Activated CD4-positive, alpha-beta T cell treated with anti-CD3 and anti-CD28 coated beads, Interleukin-2, amount 10 ng/mL, durations not matched to agents 7 days and 5 days (primary cell): ENCODE measurements around the gene RNASE12. TPM values are rescaled to one million over a fixed set of nuclear protein-coding genes. Genes with fewer than 3 reads are reported as not detected.

Source experiments
- CTCF ChIA-PET: fragments of 350-600 bp; sonication (Branson Sonifier 250); formaldehyde crosslinking; loops from one replicate; lab custom pipeline; 2021; ENCODE audit warnings: antibody characterized with exemption; lab: Charles Lee
- POLR2A ChIA-PET: fragments of 350-600 bp; sonication (Branson Sonifier 250); formaldehyde crosslinking; loops from one replicate; lab custom pipeline; 2021; ENCODE audit warnings: antibody characterized with exemption; lab: Charles Lee
- DNase-seq: peaks from one replicate; pipeline ENCODE4 v3.0.0-alpha.2; 2020
- H3K27ac Mint-ChIP-seq: one replicate; pipeline ENCODE4 v1.8.0; 2021; ENCODE audit warnings: mild to moderate bottlenecking, moderate library complexity, mixed read lengths
- H3K27me3 Mint-ChIP-seq: one replicate; pipeline ENCODE4 v1.8.0; 2021; ENCODE audit warnings: mixed read lengths
- H3K36me3 Mint-ChIP-seq: one replicate; pipeline ENCODE4 v1.8.0; 2021; ENCODE audit warnings: low read depth, mixed read lengths
- H3K4me1 Mint-ChIP-seq: one replicate; pipeline ENCODE4 v1.8.0; 2021; ENCODE audit warnings: mixed read lengths
- H3K4me3 Mint-ChIP-seq: one replicate; pipeline ENCODE4 v1.8.0; 2021; ENCODE audit warnings: mild to moderate bottlenecking, moderate library complexity, mixed read lengths
- H3K9me3 Mint-ChIP-seq: one replicate; pipeline ENCODE4 v1.8.0; 2021; ENCODE audit warnings: mixed read lengths
- total RNA-seq, 2 experiments: library from RNA; stranded (reverse); gene quantifications; one replicate each; pipeline ENCODE4 v1.2.3, GENCODE V29; 2021

The RNASE12 gene
- total RNA-seq, 2 experiments from 2014 or later = not detected

DNA sequence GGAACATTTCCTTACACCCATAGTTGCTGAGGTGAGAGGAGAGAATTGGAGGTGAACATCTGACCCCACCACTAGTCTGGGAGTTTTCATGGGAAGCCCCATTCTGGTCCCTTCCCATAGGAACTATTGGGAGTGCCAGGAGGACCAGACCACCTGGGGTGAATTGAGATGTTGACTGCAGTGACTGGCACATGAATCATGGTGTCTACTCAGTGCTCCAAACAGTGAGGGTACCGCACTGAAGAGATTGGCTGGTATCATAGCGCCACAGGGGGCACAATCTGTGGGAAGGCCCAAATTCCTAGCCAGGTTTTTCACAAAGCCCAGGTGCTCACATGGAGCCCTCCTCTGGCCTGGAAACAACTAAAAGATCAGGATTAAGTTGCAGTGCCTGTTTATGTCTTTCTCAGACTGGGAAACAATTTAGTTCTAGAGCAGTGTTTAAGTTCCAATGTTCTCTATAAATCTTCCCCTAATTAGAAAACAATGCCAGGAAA lies 26.6 kb downstream of the RNASE12 start:
- CTCF ChIA-PET = interaction anchor here (0.6 to 1.4 kb wide), 2 partner anchors 8 to 81 kb away, joined by 3 read pairs; no protein-coding TSS in a partner anchor
- H3K27me3 Mint-ChIP-seq = peaks cover 3% of the 10 kb centered on the region

DNA sequence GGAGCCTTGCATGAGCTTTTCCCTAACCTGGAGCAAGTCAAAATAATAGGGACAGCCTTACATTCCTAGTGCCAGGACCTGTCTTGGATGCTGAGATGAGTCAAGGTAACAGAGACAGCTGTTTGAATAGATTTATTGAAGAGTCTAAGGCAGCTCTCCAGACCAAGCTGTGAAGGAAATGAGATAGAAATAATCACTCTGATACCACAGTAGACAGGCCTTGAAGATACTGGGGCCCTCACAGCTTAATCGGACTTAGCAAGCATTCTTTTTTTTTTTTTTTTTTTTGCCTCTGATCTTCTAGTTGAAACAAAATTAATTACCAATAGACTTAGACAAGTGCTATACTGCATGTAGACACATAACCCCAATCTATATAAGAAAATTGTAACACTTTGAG lies 27.2 kb downstream of the RNASE12 start:
- Mint-ChIP-seq H3K27me3 (peaks cover 3% of the 10 kb centered on the region), H3K27ac (no peak overlapping the region), H3K9me3 (peaks cover 11% of the 10 kb centered on the region), H3K36me3 (peaks cover 4% of the 10 kb centered on the region), H3K4me3 (no peak overlapping the region), H3K4me1 (peaks cover 12% of the 10 kb centered on the region)
- DNase-seq = no peak
- ChIA-PET CTCF (interaction anchor here (0.6 kb wide), 1 partner anchor 81 kb away, joined by 3 read pairs; no protein-coding TSS in a partner anchor), POLR2A (no interaction called here)

More for the DNA sequence above, 26.6 kb downstream of the RNASE12 start:
- no peak overlapping the region for H3K4me3 Mint-ChIP-seq
- POLR2A ChIA-PET = no interaction called here
- DNase-seq = no peak
- H3K36me3 Mint-ChIP-seq = peaks cover 4% of the 10 kb centered on the region
- H3K4me1 Mint-ChIP-seq = peaks cover 12% of the 10 kb centered on the region
- H3K9me3 Mint-ChIP-seq = peaks cover 17% of the 10 kb centered on the region
- no peak overlapping the region for H3K27ac Mint-ChIP-seq

DNA sequence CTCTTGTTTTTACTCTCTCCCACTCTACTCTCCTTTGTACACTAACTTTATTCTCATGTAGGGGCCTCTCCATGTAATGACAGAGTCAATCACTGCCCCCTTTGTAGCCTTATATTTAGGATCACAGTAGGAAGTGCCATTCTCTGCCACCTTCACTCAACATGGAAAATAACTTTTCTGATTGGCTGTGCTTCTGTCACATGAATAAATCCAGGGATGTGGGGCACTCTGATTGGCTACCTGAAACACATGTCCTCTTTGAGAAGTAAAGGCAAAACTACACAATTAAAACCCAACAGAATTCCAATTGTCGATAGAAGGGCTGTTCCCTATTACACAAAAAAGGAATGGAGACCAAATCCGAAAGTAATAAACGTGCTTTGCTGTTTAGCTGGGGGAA lies 30.2 kb downstream of the RNASE12 start, which contains the start of gene RNASE9:
TSS of gene RNASE9 (minus strand) at position 87 of the 400 bp plus-strand sequence.
- POLR2A ChIA-PET = no interaction called here

DNA sequence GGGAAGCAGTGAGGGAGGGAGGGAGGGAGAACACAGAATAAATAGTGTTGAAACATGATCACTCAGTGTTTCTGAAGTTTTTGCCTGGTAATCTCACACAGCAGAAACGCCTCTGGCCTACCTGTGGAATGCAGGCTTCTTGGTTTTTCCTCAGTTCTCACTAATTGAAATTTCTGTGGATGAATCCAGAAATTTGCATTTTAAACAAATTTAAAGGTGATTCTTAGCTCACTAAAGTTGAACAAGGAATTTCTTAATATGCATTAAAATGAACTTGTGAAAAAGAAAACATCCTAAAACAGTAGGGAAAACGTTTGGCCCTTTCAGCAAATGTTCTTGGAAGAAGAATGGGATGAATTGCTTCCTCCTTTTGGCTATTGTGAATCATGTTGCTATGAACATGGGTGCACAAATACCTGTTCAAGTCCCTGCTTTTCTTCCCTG lies 31.7 kb downstream of the RNASE12 start:
- Mint-ChIP-seq H3K4me3 (no peak overlapping the region), H3K36me3 (no peaks in the 10 kb centered on the region), H3K27ac (no peak overlapping the region), H3K27me3 (no peaks in the 10 kb centered on the region), H3K4me1 (no peaks in the 10 kb centered on the region), H3K9me3 (no peaks in the 10 kb centered on the region)
- CTCF ChIA-PET = interaction anchor here (2.0 kb wide), 1 partner anchor 9 kb away, joined by 4 read pairs; no protein-coding TSS in a partner anchor
- no peak for DNase-seq
- POLR2A ChIA-PET = no interaction called here

More for the DNA sequence above, 30.2 kb downstream of the RNASE12 start, which contains the start of gene RNASE9:
- H3K4me1 Mint-ChIP-seq = no peaks in the 10 kb centered on the region
- DNase-seq = no peak
- H3K36me3 Mint-ChIP-seq = no peaks in the 10 kb centered on the region
- H3K27ac Mint-ChIP-seq = no peak within 1 kb of the TSS
- CTCF ChIA-PET = no interaction called here
- H3K4me3 Mint-ChIP-seq = no peak within 1 kb of the TSS
- no peaks in the 10 kb centered on the region for H3K9me3 Mint-ChIP-seq
- H3K27me3 Mint-ChIP-seq = peaks cover 3% of the 10 kb centered on the region

DNA sequence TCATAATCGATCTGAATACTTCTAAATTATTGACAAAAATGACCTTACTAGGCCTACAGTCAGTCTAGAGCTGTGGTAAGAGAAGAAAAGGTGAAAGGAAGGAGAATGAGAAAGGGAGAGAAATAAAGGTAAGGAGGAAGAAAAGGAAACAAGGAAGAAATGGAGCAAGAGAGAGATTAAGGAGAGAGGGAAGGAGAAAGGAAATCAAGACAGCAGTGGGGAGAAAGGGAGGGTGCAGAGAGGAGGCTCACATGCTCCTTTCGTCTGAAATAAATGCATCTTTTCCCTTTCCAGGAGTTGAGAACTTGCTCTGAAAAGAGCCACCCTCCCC lies 34.0 kb downstream of the RNASE12 start:
- Mint-ChIP-seq H3K27me3 (no peaks in the 10 kb centered on the region), H3K4me3 (no peak overlapping the region), H3K4me1 (no peaks in the 10 kb centered on the region), H3K9me3 (no peaks in the 10 kb centered on the region), H3K27ac (no peak overlapping the region), H3K36me3 (no peaks in the 10 kb centered on the region)
- ChIA-PET POLR2A (no interaction called here), CTCF (interaction anchor here (1.0 kb wide), 1 partner anchor 8 kb away, joined by 3 read pairs; no protein-coding TSS in a partner anchor)
- DNase-seq = no peak

DNA sequence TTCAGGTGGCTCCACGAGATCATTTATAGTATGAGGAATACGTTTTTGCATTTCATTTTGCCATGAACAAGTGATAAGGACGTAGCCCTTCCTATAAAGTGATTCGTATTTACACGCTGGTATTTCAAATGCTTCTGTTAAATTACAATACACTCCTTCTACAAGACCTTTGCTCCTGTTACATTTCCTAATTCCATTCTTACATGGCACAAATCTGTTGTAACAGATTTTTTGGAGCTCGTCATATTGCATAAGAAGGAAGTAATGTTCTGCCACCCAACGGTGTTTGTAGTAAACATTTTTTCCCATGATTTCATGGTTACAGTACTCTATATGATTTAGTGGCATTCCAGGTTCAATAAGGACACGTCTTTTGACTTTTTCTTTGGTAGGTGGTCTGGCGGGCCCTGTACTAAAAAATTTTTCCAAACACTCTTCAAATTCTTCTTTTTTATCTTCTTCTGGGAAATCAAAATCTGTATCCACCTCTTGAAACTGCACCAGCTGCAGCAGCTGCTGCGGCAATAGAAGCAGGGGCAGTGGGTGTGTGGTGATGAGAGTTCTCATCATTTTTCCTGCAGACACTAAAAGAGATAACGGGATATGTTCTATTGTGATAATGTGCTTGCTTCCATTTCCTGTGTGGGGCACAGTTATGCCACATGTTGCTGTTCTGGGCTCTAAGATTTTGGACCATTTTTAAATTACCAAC lies 34.5 kb downstream of the RNASE12 start:
- H3K9me3 Mint-ChIP-seq = no peaks in the 10 kb centered on the region
- H3K36me3 Mint-ChIP-seq = no peaks in the 10 kb centered on the region
- no peak overlapping the region for H3K27ac Mint-ChIP-seq
- POLR2A ChIA-PET = no interaction called here
- no peaks in the 10 kb centered on the region for H3K4me1 Mint-ChIP-seq
- CTCF ChIA-PET = interaction anchor here (1.0 kb wide), 1 partner anchor 9 kb away, joined by 3 read pairs; no protein-coding TSS in a partner anchor
- H3K27me3 Mint-ChIP-seq = no peaks in the 10 kb centered on the region
- no peak for DNase-seq
- no peak overlapping the region for H3K4me3 Mint-ChIP-seq

DNA sequence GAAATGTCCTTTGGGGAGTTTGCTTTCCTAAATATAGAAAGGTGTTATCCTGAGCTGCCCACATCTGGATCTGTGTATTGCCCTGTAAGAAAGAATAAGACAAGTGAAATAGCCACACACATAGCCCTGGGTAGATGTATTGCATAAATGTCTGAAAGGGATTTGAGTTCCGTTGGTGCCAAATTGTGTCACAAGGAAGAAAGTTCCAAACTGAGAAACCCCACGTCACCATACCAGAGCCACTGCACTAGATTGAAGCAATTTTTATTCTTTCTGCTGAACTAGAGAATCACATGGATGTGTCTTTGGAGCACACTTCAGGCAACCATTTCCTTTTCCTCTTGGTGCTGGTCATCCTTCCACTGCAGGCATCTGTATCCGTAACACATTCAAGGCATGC lies 35.3 kb downstream of the RNASE12 start:
- POLR2A ChIA-PET = no interaction called here
- no peak for DNase-seq
- Mint-ChIP-seq H3K27me3 (no peaks in the 10 kb centered on the region), H3K4me3 (no peak overlapping the region), H3K4me1 (no peaks in the 10 kb centered on the region), H3K27ac (no peak overlapping the region), H3K36me3 (no peaks in the 10 kb centered on the region), H3K9me3 (no peaks in the 10 kb centered on the region)
- CTCF ChIA-PET = interaction anchor here (0.7 to 1.0 kb wide), 3 partner anchors 9 to 135 kb away, joined by 3 to 5 read pairs (median 4); no protein-coding TSS in a partner anchor

DNA sequence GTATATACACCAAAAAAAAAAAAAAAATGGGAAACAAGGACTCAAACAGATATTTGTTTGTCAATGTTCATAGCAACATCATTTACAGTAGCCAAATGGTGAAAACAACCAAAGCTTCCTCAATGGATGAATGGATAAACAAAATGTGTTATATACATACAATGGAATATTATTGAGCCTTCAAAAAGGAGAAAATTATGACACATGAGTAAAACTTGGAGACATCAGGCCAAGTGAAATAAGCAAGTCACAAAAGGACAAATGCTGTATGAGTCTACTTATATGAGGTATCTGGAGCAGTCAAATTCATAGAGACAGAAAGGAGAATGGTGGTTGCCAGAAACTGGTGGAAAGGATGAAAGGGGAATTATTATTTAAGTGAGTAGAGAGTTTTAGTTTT lies 38.2 kb downstream of the RNASE12 start:
- POLR2A ChIA-PET = no interaction called here

DNA sequence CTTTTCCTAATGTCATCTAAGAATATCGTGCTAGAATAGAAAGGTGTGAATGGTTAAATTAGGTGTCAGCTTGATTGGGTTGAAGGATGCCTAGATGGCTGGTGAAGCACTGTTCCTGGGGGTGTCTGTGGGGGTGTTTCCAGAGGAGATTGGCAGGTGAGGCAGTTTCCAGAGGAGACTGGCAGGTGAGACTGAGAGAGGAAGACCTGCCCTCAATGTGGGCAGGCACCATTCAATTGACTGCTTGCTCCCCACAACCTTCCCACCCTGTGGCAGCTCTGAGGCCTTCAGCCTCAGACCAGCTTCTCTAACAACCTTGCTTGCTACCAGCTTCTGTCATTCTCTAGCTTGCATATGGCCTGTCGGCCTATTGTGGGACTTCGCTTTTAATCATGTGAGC lies 39.6 kb downstream of the RNASE12 start:
- DNase-seq = no peak
- ChIA-PET POLR2A (no interaction called here), CTCF (no interaction called here)
- Mint-ChIP-seq H3K36me3 (no peaks in the 10 kb centered on the region), H3K4me1 (no peaks in the 10 kb centered on the region), H3K27ac (no peak overlapping the region), H3K27me3 (no peaks in the 10 kb centered on the region), H3K4me3 (no peak overlapping the region), H3K9me3 (no peaks in the 10 kb centered on the region)

More for the DNA sequence above, 38.2 kb downstream of the RNASE12 start:
- DNase-seq = no peak
- H3K4me3 Mint-ChIP-seq = no peak overlapping the region
- H3K9me3 Mint-ChIP-seq = no peaks in the 10 kb centered on the region
- CTCF ChIA-PET = interaction anchor here (0.6 kb wide), 1 partner anchor 30 kb away, joined by 3 read pairs; no protein-coding TSS in a partner anchor
- no peaks in the 10 kb centered on the region for H3K36me3 Mint-ChIP-seq
- no peak overlapping the region for H3K27ac Mint-ChIP-seq
- no peaks in the 10 kb centered on the region for H3K27me3 Mint-ChIP-seq
- no peaks in the 10 kb centered on the region for H3K4me1 Mint-ChIP-seq

DNA sequence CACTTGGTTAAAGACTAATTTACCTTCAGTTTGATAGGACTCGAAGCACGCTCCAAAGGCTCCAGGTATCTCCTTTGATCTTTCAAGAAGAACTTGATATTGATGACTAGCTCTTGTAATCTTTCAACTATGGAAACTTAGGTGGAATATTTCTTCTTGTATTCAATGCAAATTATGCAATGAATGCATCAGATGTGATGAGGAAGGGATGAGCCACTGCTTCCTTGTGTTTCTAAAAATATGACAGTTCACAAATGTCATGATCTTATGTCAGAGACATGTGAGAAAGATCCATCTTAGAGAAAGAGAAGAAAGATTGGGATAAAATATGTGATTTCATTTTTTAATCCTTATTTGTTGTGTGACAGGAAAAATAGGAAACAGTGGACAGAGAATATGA lies 40.2 kb downstream of the RNASE12 start:
- Mint-ChIP-seq H3K36me3 (no peaks in the 10 kb centered on the region), H3K9me3 (no peaks in the 10 kb centered on the region)
- POLR2A ChIA-PET = no interaction called here

DNA sequence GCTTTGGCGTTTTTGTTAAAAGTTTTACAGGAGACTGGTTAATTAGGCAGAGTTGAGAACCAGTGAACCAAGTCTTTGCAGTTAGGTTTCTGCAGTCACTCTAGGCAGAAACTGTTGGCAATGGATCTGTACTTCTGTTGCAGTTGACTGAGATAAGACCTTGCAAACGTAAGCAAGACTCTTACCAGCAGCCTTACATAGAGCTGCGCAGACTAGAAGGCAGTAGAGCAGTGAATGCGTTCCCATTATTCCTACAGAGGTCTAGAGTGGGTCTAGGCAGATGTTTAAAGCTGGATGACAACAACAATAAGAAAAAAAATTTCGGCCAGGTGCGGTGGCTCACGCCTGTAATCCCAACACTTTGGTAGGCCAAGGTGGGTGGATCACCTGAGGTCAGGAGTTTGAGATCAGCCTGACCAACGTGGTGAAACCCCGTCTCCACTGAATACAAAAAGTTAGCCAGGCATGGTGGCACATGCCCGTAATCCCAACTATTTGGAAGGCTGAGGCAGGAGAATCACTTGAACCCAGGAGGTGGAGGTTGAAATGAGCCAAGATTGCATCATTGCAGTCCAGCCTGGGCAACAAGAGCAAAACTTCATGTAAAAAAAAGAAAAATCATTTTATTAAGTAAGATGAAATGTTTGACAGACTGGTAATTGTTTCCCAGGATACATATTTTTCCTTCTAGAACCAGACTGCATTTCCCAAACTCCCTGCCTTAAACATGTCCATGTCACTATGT lies 42.6 kb downstream of the RNASE12 start:
- Mint-ChIP-seq H3K36me3 (no peaks in the 10 kb centered on the region), H3K9me3 (no peaks in the 10 kb centered on the region), H3K4me1 (no peaks in the 10 kb centered on the region), H3K27me3 (peaks cover 9% of the 10 kb centered on the region), H3K4me3 (no peak overlapping the region), H3K27ac (no peak overlapping the region)
- ChIA-PET POLR2A (no interaction called here), CTCF (interaction anchor here (0.7 to 2.2 kb wide), 4 partner anchors 17 to 221 kb away, joined by 3 to 5 read pairs (median 3); no protein-coding TSS in a partner anchor)
- no peak for DNase-seq

More for the DNA sequence above, 40.2 kb downstream of the RNASE12 start:
- Mint-ChIP-seq H3K27me3 (no peaks in the 10 kb centered on the region), H3K4me1 (no peaks in the 10 kb centered on the region), H3K27ac (no peak overlapping the region), H3K4me3 (no peak overlapping the region)
- CTCF ChIA-PET = no interaction called here
- DNase-seq = no peak

DNA sequence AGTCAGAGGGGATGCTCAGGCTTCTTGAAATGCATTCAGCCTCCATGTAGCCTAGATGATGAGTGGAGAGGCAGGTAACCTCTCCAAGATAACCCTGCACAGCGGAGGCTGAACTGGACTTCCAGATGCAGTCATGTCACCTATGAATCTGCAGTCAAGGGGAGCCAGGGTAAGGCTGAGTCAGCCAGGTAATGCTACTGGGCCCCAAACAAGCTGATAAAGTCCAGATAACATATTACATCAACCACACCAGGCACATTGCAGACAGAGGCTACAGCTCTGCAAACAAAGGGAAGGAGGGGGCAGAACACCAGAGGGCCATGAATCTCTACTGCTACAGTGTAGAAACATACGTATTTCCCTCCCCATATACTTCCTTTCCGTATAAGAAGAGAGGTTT lies 44.3 kb downstream of the RNASE12 start:
- no peak overlapping the region for H3K4me3 Mint-ChIP-seq
- ChIA-PET CTCF (interaction anchor here (2.2 kb wide), 1 partner anchor 15 kb away, joined by 5 read pairs; no protein-coding TSS in a partner anchor), POLR2A (interaction anchor here (0.6 kb wide), 1 partner anchor 1102 kb away, joined by 3 read pairs; no protein-coding TSS in a partner anchor)

More for the DNA sequence above, 44.3 kb downstream of the RNASE12 start:
- Mint-ChIP-seq H3K27me3 (peaks cover 9% of the 10 kb centered on the region), H3K36me3 (no peaks in the 10 kb centered on the region), H3K4me1 (no peaks in the 10 kb centered on the region), H3K9me3 (no peaks in the 10 kb centered on the region), H3K27ac (no peak overlapping the region)
- DNase-seq = no peak
